GM12878 (cell line): Measurements from ENCODE around the gene PLK4. TPM values are rescaled to one million over a fixed set of nuclear protein-coding genes. Genes with fewer than 3 reads are reported as not detected.
A peak's percentile ranks its signal among the peaks of the same experiment; 100 is the strongest.

Source experiments
- ASH2L ChIP-seq: fragments of 300-600, 200-600 bp; sonication (generic); IDR thresholded peaks from 2 replicates; pipeline ENCODE4 v1.6.1; 2017; ENCODE audit warnings: low read depth, mild to moderate bottlenecking, borderline replicate concordance
- BACH1 ChIP-seq: fragments of 450-650 bp; IDR thresholded peaks from 2 replicates; pipeline ENCODE4 v1.6.1; 2017; ENCODE audit warnings: mild to moderate bottlenecking, borderline replicate concordance
- CBX5 ChIP-seq: sonication (generic); IDR thresholded peaks from 2 replicates; pipeline ENCODE4 v1.6.1; 2016; ENCODE audit warnings: low read depth, moderate library complexity, mild to moderate bottlenecking, inconsistent platforms
- CHD1 ChIP-seq: IDR thresholded peaks from 2 replicates; pipeline ENCODE4 v1.6.1; 2012; ENCODE audit warnings: low read depth, low read length, improper control_type of control experiment
- CHD2 ChIP-seq: IDR thresholded peaks from 2 replicates; pipeline ENCODE4 v1.6.1; 2011; ENCODE audit warnings: low read depth, low read length, improper control_type of control experiment, borderline replicate concordance
- GATAD2B ChIP-seq: fragments of 450-650 bp; conservative IDR thresholded peaks from 2 replicates; pipeline ENCODE4 v1.6.1; 2017; ENCODE audit warnings: low read depth, mild to moderate bottlenecking, moderate library complexity
- HDAC2 ChIP-seq: fragments of 200-600 bp; sonication (generic); IDR thresholded peaks from 2 replicates; pipeline ENCODE4 v1.6.1; 2017
- IKZF2 ChIP-seq, 2 experiments: fragments of 450-650 bp; IDR thresholded peaks; 2 replicates each; pipeline ENCODE4 v1.6.1; 2017; ENCODE audit warnings: mild to moderate bottlenecking in 2 of 2, moderate library complexity in 2 of 2
- IRF4 ChIP-seq: IDR thresholded peaks from 2 replicates; pipeline ENCODE4 v1.6.1; 2011; ENCODE audit warnings: low read depth, low read length
- KDM1A ChIP-seq: fragments of 200-600 bp; sonication (generic); IDR thresholded peaks from 2 replicates; pipeline ENCODE4 v1.6.1; 2016; ENCODE audit warnings: borderline replicate concordance
- MEF2A ChIP-seq: IDR thresholded peaks from 2 replicates; pipeline ENCODE4 v1.6.1; 2011; ENCODE audit warnings: low read depth, mild to moderate bottlenecking, low read length, moderate library complexity; ENCODE audit not compliant: insufficient read depth
- MLLT1 ChIP-seq: fragments of 450-650 bp; IDR thresholded peaks from 2 replicates; pipeline ENCODE4 v1.6.1; 2016; ENCODE audit warnings: mild to moderate bottlenecking
- MXI1 ChIP-seq: fragments of 150-350 bp; IDR thresholded peaks from 2 replicates; pipeline ENCODE4 v1.6.1; 2011; ENCODE audit warnings: low read depth, mild to moderate bottlenecking, inconsistent platforms, low read length, improper control_type of control experiment
- NR2C2 ChIP-seq: IDR thresholded peaks from 2 replicates; pipeline ENCODE4 v1.6.1; 2011; ENCODE audit warnings: borderline replicate concordance, low read depth; ENCODE audit not compliant: control insufficient read depth, insufficient read length
- PAX5 ChIP-seq: IDR thresholded peaks from 2 replicates; pipeline ENCODE4 v1.6.1; 2011; ENCODE audit warnings: low read depth, low read length, borderline replicate concordance
- POLR2A ChIP-seq: IDR thresholded peaks from 2 replicates; pipeline ENCODE4 v1.6.1; 2011; ENCODE audit warnings: low read depth, mild to moderate bottlenecking, low read length
- PRDM15 ChIP-seq: fragments of 450-650 bp; formaldehyde crosslinking; IDR thresholded peaks from 2 replicates; pipeline ENCODE4 v1.4.0; 2020; ENCODE audit warnings: mild to moderate bottlenecking, moderate library complexity
- SREBF1 ChIP-seq: IDR thresholded peaks from 2 replicates; pipeline ENCODE4 v1.6.1; 2012; ENCODE audit warnings: mild to moderate bottlenecking, low read length
- USF2 ChIP-seq: IDR thresholded peaks from 2 replicates; pipeline ENCODE4 v1.6.1; 2011; ENCODE audit warnings: low read depth, low read length, improper control_type of control experiment, borderline replicate concordance
- ZBTB4 ChIP-seq: fragments of 450-650 bp; formaldehyde crosslinking; IDR thresholded peaks from 2 replicates; pipeline ENCODE4 v1.4.0; 2022; ENCODE audit warnings: mild to moderate bottlenecking, moderate library complexity
- ZNF24 ChIP-seq: fragments of 450-650 bp; IDR thresholded peaks from 2 replicates; pipeline ENCODE4 v1.6.1; 2017; ENCODE audit warnings: antibody characterized with exemption, mild to moderate bottlenecking
- polyA plus RNA-seq, 11 experiments: library from polyadenylated mRNA; depleted of rRNA in 4 of 11; unstranded in 6 of 11; stranded (reverse) in 5 of 11; fragments of >200 nt; fragmentation: Nextera tagmentation in 4 of 11; fragmentation: Illumina TruSeq in 1 of 11; extraction: Ambion mirVana in 4 of 11; extraction: Trizol in 1 of 11; gene quantifications; 1 replicate in 1 of 11; 2 replicates in 10 of 11; pipeline versions ENCODE4 v1.2.1 to v1.2.3, GENCODE V29; 2011 to 2016; ENCODE audit warnings: inconsistent platforms in 2 of 11, missing spikeins in 2 of 11, low read depth in 1 of 11
- total RNA-seq, 4 experiments: library from RNA; depleted of rRNA in 3 of 4; stranded (reverse); fragments of >200 nt in 3 of 4; fragmentation: Illumina TruSeq in 1 of 4; extraction: Trizol in 1 of 4; gene quantifications; 2 replicates each; pipeline versions ENCODE4 v1.2.1 to v1.2.3, GENCODE V29; 2013 to 2021

The PLK4 gene
- total and polyA plus RNA-seq, 10 of the 15 experiments (the other 5 are each of a cell fraction or from before 2014, with no cell fraction given): 16.6 to 55.3 (median 45.8) TPM

GRCh38 chr4:127880763-127881562, at the start of gene PLK4 (continued):
- no peak for TF ChIP-seq PRDM15 (CRISPR knock-in tag)
- no peak for TF ChIP-seq SREBF1
- peak; percentile 97; the same call in 1 of the 2 replicates for TF ChIP-seq ASH2L
- TF ChIP-seq CBX5: no peak; the same call in 1 of the 2 replicates
- TF ChIP-seq CHD2: peak; percentile 64; the same call in 1 of the 2 replicates
- TF ChIP-seq NR2C2: no peak
- TF ChIP-seq USF2: no peak
- TF ChIP-seq KDM1A: no peak
- TF ChIP-seq MLLT1: peak; percentile 67; the same call in 1 of the 2 replicates
- peak; percentile 14; the same call in 1 of the 2 replicates for TF ChIP-seq IRF4
- no peak for TF ChIP-seq CHD1
- TF ChIP-seq POLR2A: peak; percentile 86
- TF ChIP-seq ZNF24: no peak
- TF ChIP-seq ZBTB4 (CRISPR knock-in tag): no peak
- no peak for TF ChIP-seq BACH1
- peak; percentile 89; the same call in 1 of the 2 replicates for TF ChIP-seq HDAC2
- peak; percentile 39 to 57; a peak in 2 of 4 replicates for TF ChIP-seq IKZF2 (IDR thresholded peaks at IDR 0.05)
- TF ChIP-seq MEF2A: 0 out of 2 replicates have a peak, but pooled peaks have one; percentile 38
- TF ChIP-seq MXI1: peak; percentile 94
- TF ChIP-seq GATAD2B: no peak; the same call in 1 of the 2 replicates
- peak; percentile 59; the same call in 1 of the 2 replicates for TF ChIP-seq PAX5
